Muscle layer of colon (tissue), 2 donors: Measurements from ENCODE around the gene SEMA5A.

Experiments
- H3K27ac ChIP-seq: one replicate; pipeline ENCODE4 v1.7.0; 2013; ENCODE audit warnings: low read depth, mild to moderate bottlenecking, low read length, moderate library complexity
- H3K27me3 ChIP-seq, 2 donors: one replicate each; pipeline ENCODE4 v1.7.0; 2013; ENCODE audit warnings: low read length in 2 of 2, mild to moderate bottlenecking in 2 of 2; ENCODE audit not compliant: insufficient read depth in 2 of 2, control insufficient read depth in 1 of 2
- H3K36me3 ChIP-seq: one replicate; pipeline ENCODE4 v1.7.0; 2013; ENCODE audit warnings: mild to moderate bottlenecking, low read length; ENCODE audit not compliant: insufficient read depth
- H3K4me1 ChIP-seq: one replicate; pipeline ENCODE4 v1.7.0; 2013; ENCODE audit warnings: mild to moderate bottlenecking, low read length; ENCODE audit not compliant: insufficient read depth
- H3K4me3 ChIP-seq, 2 donors: one replicate each; pipeline ENCODE4 v1.7.0; 2013; ENCODE audit warnings: low read length in 2 of 2, low read depth in 1 of 2, mild to moderate bottlenecking in 1 of 2, moderate library complexity in 1 of 2
- H3K9ac ChIP-seq: one replicate; pipeline ENCODE4 v1.7.0; 2013; ENCODE audit warnings: low read length
- H3K9me3 ChIP-seq: one replicate; pipeline ENCODE4 v1.7.0; 2013; ENCODE audit warnings: mild to moderate bottlenecking, low read length
- donor health status: abdominal sarcoma.
- donor health status: Adenocarcinoma of cecum.

Gene SEMA5A

GRCh38 chr5:9505225-9505624 lies 40.6 kb downstream of the SEMA5A start:
- no peaks in the 10 kb centered on the region for H3K27me3 ChIP-seq
- H3K4me3 ChIP-seq: no peak overlapping the region
- H3K9me3 ChIP-seq: no peaks in the 10 kb centered on the region
- H3K4me1 ChIP-seq: no peaks in the 10 kb centered on the region
- H3K9ac ChIP-seq: no peak overlapping the region
- H3K27ac ChIP-seq: no peak overlapping the region
- no peaks in the 10 kb centered on the region for H3K36me3 ChIP-seq

- no peak overlapping the region for H3K27ac ChIP-seq
- no peaks in the 10 kb centered on the region for H3K36me3 ChIP-seq
- H3K9me3 ChIP-seq: no peaks in the 10 kb centered on the region
- H3K9ac ChIP-seq: no peak overlapping the region
- no peaks in the 10 kb centered on the region for H3K27me3 ChIP-seq
- no peak overlapping the region for H3K4me3 ChIP-seq
- H3K4me1 ChIP-seq: no peaks in the 10 kb centered on the region
Measured at GRCh38 chr5:9502864-9503263, 43.0 kb downstream of the SEMA5A start.

GRCh38 chr5:9502050-9502834 lies 43.6 kb downstream of the SEMA5A start:
- Histone ChIP-seq H3K4me3 (no peak overlapping the region), H3K27ac (no peak overlapping the region), H3K36me3 (no peaks in the 10 kb centered on the region), H3K9ac (no peak overlapping the region), H3K4me1 (no peaks in the 10 kb centered on the region), H3K9me3 (no peaks in the 10 kb centered on the region), H3K27me3 (no peaks in the 10 kb centered on the region)

- Histone ChIP-seq H3K36me3 (no peaks in the 10 kb centered on the region), H3K4me3 (no peak overlapping the region), H3K27ac (no peak overlapping the region), H3K4me1 (no peaks in the 10 kb centered on the region), H3K27me3 (no peaks in the 10 kb centered on the region), H3K9me3 (no peaks in the 10 kb centered on the region), H3K9ac (no peak overlapping the region)
Measured at GRCh38 chr5:9500625-9501024, 45.2 kb downstream of the SEMA5A start.

- no peaks in the 10 kb centered on the region for H3K4me1 ChIP-seq
- H3K36me3 ChIP-seq: no peaks in the 10 kb centered on the region
- H3K27me3 ChIP-seq: no peaks in the 10 kb centered on the region
- no peak overlapping the region for H3K4me3 ChIP-seq
- no peak overlapping the region for H3K9ac ChIP-seq
- H3K9me3 ChIP-seq: no peaks in the 10 kb centered on the region
- no peak overlapping the region for H3K27ac ChIP-seq
Measured at GRCh38 chr5:9500193-9500592, 45.7 kb downstream of the SEMA5A start.

GRCh38 chr5:9499498-9499876 lies 46.4 kb downstream of the SEMA5A start:
- Histone ChIP-seq H3K27ac (no peak overlapping the region), H3K9ac (no peak overlapping the region), H3K4me3 (no peak overlapping the region), H3K4me1 (no peaks in the 10 kb centered on the region), H3K36me3 (no peaks in the 10 kb centered on the region), H3K9me3 (no peaks in the 10 kb centered on the region), H3K27me3 (no peaks in the 10 kb centered on the region)

- Histone ChIP-seq H3K4me3 (no peak overlapping the region), H3K36me3 (no peaks in the 10 kb centered on the region), H3K4me1 (no peaks in the 10 kb centered on the region), H3K27ac (no peak overlapping the region), H3K9me3 (no peaks in the 10 kb centered on the region), H3K9ac (no peak overlapping the region), H3K27me3 (no peaks in the 10 kb centered on the region)
Measured at GRCh38 chr5:9498541-9499497, 47.1 kb downstream of the SEMA5A start.

GRCh38 chr5:9497347-9497746 lies 48.5 kb downstream of the SEMA5A start:
- Histone ChIP-seq H3K4me3 (no peak overlapping the region), H3K9me3 (no peaks in the 10 kb centered on the region), H3K27me3 (no peaks in the 10 kb centered on the region), H3K4me1 (no peaks in the 10 kb centered on the region), H3K9ac (no peak overlapping the region), H3K36me3 (no peaks in the 10 kb centered on the region), H3K27ac (no peak overlapping the region)

- H3K9me3 ChIP-seq: no peaks in the 10 kb centered on the region
- H3K9ac ChIP-seq: no peak overlapping the region
- H3K27me3 ChIP-seq: no peaks in the 10 kb centered on the region
- no peaks in the 10 kb centered on the region for H3K36me3 ChIP-seq
- no peak overlapping the region for H3K27ac ChIP-seq
- no peak overlapping the region for H3K4me3 ChIP-seq
- no peaks in the 10 kb centered on the region for H3K4me1 ChIP-seq
Measured at GRCh38 chr5:9496801-9497200, 49.1 kb downstream of the SEMA5A start.

GRCh38 chr5:9495121-9495520 lies 50.8 kb downstream of the SEMA5A start:
- Histone ChIP-seq H3K27me3 (no peaks in the 10 kb centered on the region), H3K4me1 (no peaks in the 10 kb centered on the region), H3K9me3 (no peaks in the 10 kb centered on the region), H3K27ac (no peak overlapping the region), H3K4me3 (no peak overlapping the region), H3K9ac (no peak overlapping the region), H3K36me3 (no peaks in the 10 kb centered on the region)

- Histone ChIP-seq H3K27ac (no peak overlapping the region), H3K27me3 (no peaks in the 10 kb centered on the region), H3K4me3 (no peak overlapping the region), H3K9me3 (no peaks in the 10 kb centered on the region), H3K4me1 (no peaks in the 10 kb centered on the region), H3K9ac (no peak overlapping the region), H3K36me3 (no peaks in the 10 kb centered on the region)
Measured at GRCh38 chr5:9494301-9494700, 51.6 kb downstream of the SEMA5A start.
